ENCODE measurements around the gene RGS10.

- TF ChIP-seq CTCF (conservative IDR thresholded peaks at IDR 0.05; ENCODE audit: low read depth in 2 of 2): peak; percentile 17 to 22; a peak in 1 of 4 replicates
- TF ChIP-seq EZH2 (IDR thresholded peaks at IDR 0.05; ENCODE audit: low read depth, unreplicated experiment): no peak
- TF ChIP-seq CREB1 (CRISPR knock-in tag; IDR thresholded peaks at IDR 0.05; ENCODE audit: low read depth): no peak
Measured at GRCh38 chr10:119542988-119543813, 682 bp upstream of the RGS10 start.
